Measurements from ENCODE around the gene SAFB.

The SAFB gene

GRCh38 chr19:5585461-5586299, 37.2 kb upstream of the SAFB start:
- H3K4me1 ChIP-seq (ENCODE audit: insufficient read depth, low read length, poor library complexity, severe bottlenecking) = peaks cover 6% of the 10 kb centered on the region
- H3K4me2 ChIP-seq (ENCODE audit: low read depth, low read length, poor library complexity, severe bottlenecking) = peak overlapping the region; percentile 35
- H4K20me1 ChIP-seq (ENCODE audit: insufficient read depth, low read length, poor library complexity, severe bottlenecking) = peaks cover 3% of the 10 kb centered on the region
- H3K79me2 ChIP-seq (ENCODE audit: insufficient read depth, low read length) = no peaks in the 10 kb centered on the region; the same call in 1 of the 2 replicates
- no peaks in the 10 kb centered on the region for H3F3A ChIP-seq (ENCODE audit: low read depth)
- no peak overlapping the region for H2AFZ ChIP-seq (ENCODE audit: low read length)
- H3K9ac ChIP-seq (ENCODE audit: low read depth, low read length, poor library complexity, severe bottlenecking) = peak overlapping the region; percentile 51
- TF ChIP-seq, protein P1, sequence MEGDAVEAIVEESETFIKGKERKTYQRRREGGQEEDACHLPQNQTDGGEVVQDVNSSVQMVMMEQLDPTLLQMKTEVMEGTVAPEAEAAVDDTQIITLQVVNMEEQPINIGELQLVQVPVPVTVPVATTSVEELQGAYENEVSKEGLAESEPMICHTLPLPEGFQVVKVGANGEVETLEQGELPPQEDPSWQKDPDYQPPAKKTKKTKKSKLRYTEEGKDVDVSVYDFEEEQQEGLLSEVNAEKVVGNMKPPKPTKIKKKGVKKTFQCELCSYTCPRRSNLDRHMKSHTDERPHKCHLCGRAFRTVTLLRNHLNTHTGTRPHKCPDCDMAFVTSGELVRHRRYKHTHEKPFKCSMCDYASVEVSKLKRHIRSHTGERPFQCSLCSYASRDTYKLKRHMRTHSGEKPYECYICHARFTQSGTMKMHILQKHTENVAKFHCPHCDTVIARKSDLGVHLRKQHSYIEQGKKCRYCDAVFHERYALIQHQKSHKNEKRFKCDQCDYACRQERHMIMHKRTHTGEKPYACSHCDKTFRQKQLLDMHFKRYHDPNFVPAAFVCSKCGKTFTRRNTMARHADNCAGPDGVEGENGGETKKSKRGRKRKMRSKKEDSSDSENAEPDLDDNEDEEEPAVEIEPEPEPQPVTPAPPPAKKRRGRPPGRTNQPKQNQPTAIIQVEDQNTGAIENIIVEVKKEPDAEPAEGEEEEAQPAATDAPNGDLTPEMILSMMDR (conservative IDR thresholded peaks at IDR 0.05; ENCODE audit: low read length) = no peak
- TF ChIP-seq EZH2phosphoT487 (IDR thresholded peaks at IDR 0.05; ENCODE audit: borderline replicate concordance) = no peak
- no peak overlapping the region for H3K4me3 ChIP-seq (ENCODE audit: low read length, poor library complexity, severe bottlenecking)
- H3K27me3 ChIP-seq (ENCODE audit: insufficient read depth, low read length, poor library complexity, severe bottlenecking) = no peaks in the 10 kb centered on the region
- peaks cover 47% of the 10 kb centered on the region; the same call in 1 of the 2 replicates for H3K36me3 ChIP-seq (ENCODE audit: insufficient read depth, low read length)
- no peaks in the 10 kb centered on the region for H3K9me3 ChIP-seq (ENCODE audit: insufficient read depth, low read depth, low read length)
- H3K9me2 ChIP-seq (replicated peaks; ENCODE audit: low read depth, low read length) = no peaks in the 10 kb centered on the region

DNA sequence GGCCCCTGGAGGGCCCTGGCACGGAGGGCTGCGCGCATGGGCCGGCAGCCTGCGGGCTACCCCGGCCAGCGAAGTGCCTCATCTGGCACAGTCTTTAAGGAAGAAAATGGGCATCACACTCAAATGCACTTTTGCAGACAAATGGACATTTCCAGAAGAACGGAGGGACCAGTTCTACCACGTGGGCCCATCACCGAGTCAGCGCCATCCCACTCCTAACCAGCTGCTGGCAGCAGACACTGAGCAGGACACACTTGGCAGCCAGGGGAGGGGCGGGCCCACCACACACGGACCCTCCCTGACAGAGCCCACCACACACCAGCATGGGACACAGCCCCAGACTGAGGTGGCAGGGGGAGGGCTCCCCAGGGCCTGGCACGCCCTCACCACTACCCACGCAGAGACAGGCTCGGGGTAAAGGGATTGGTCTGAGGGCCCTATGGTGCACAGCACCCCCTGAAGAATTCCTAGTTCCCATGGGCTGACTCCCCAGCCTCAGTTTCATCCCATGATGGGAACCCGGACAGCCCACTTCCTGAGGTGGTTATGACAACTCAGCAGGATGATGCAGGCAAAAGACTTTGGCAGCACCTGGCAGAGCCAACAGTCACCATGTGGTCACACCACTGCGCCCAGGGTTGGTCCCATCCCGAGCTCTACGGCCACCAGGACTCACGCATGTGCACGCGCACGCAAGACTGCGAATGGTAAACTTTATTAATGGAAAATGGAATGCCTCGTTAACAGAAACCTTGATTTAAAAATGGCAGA, 36.4 kb upstream of the SAFB start:
- Histone ChIP-seq H3K9me3 (ENCODE audit: insufficient read depth, low read depth, low read length) (no peaks in the 10 kb centered on the region), H3K4me3 (ENCODE audit: low read length, poor library complexity, severe bottlenecking) (no peak overlapping the region), H3K9ac (ENCODE audit: low read depth, low read length, poor library complexity, severe bottlenecking) (peak overlapping the region; percentile 41), H3K9me2 (replicated peaks; ENCODE audit: low read depth, low read length) (no peaks in the 10 kb centered on the region), H3K36me3 (ENCODE audit: insufficient read depth, low read length) (peaks cover 54% of the 10 kb centered on the region; the same call in 1 of the 2 replicates), H3K4me1 (ENCODE audit: insufficient read depth, low read length, poor library complexity, severe bottlenecking) (peaks cover 6% of the 10 kb centered on the region), H3F3A (ENCODE audit: low read depth) (no peaks in the 10 kb centered on the region), H3K4me2 (ENCODE audit: low read depth, low read length, poor library complexity, severe bottlenecking) (peak overlapping the region; percentile 35), H2AFZ (ENCODE audit: low read length) (no peak overlapping the region), H3K79me2 (ENCODE audit: insufficient read depth, low read length) (no peaks in the 10 kb centered on the region; the same call in 1 of the 2 replicates), H4K20me1 (ENCODE audit: insufficient read depth, low read length, poor library complexity, severe bottlenecking) (peaks cover 3% of the 10 kb centered on the region), H3K27me3 (ENCODE audit: insufficient read depth, low read length, poor library complexity, severe bottlenecking) (no peaks in the 10 kb centered on the region)
- TF ChIP-seq, protein P1 (conservative IDR thresholded peaks at IDR 0.05; ENCODE audit: low read length) = no peak
- TF ChIP-seq EZH2phosphoT487 (IDR thresholded peaks at IDR 0.05; ENCODE audit: borderline replicate concordance) = no peak

GRCh38 chr19:5587071-5587455, 35.8 kb upstream of the SAFB start:
- no peak overlapping the region for H3K9ac ChIP-seq (ENCODE audit: low read depth, low read length, poor library complexity, severe bottlenecking)
- TF ChIP-seq, protein P1 (conservative IDR thresholded peaks at IDR 0.05; ENCODE audit: low read length) = no peak
- TF ChIP-seq EZH2phosphoT487 (IDR thresholded peaks at IDR 0.05; ENCODE audit: borderline replicate concordance) = no peak
- no peaks in the 10 kb centered on the region for H3K9me2 ChIP-seq (replicated peaks; ENCODE audit: low read depth, low read length)
- no peaks in the 10 kb centered on the region for H3K27me3 ChIP-seq (ENCODE audit: insufficient read depth, low read length, poor library complexity, severe bottlenecking)
- H3K4me2 ChIP-seq (ENCODE audit: low read depth, low read length, poor library complexity, severe bottlenecking) = no peak overlapping the region
- no peaks in the 10 kb centered on the region for H3K9me3 ChIP-seq (ENCODE audit: insufficient read depth, low read depth, low read length)
- peaks cover 6% of the 10 kb centered on the region for H3K4me1 ChIP-seq (ENCODE audit: insufficient read depth, low read length, poor library complexity, severe bottlenecking)
- H2AFZ ChIP-seq (ENCODE audit: low read length) = no peak overlapping the region
- H3K36me3 ChIP-seq (ENCODE audit: insufficient read depth, low read length) = peaks cover 60% of the 10 kb centered on the region; the same call in 1 of the 2 replicates
- H3F3A ChIP-seq (ENCODE audit: low read depth) = no peaks in the 10 kb centered on the region
- H4K20me1 ChIP-seq (ENCODE audit: insufficient read depth, low read length, poor library complexity, severe bottlenecking) = peaks cover 3% of the 10 kb centered on the region
- no peak overlapping the region for H3K4me3 ChIP-seq (ENCODE audit: low read length, poor library complexity, severe bottlenecking)
- no peaks in the 10 kb centered on the region; the same call in 1 of the 2 replicates for H3K79me2 ChIP-seq (ENCODE audit: insufficient read depth, low read length)

All from Loucy (cell line).